OCI-LY1 (cell line): ENCODE data around the gene MBNL2.

ENCODE experiments used
- H2AFZ ChIP-seq: fragments of 200-600 bp; sonication (generic), shearing (Covaris generic); 2 replicates; pipeline ENCODE4 v1.6.0; 2014; ENCODE audit warnings: antibody characterized with exemption, mild to moderate bottlenecking, low read length
- H3F3A ChIP-seq: fragments of 200-600 bp; sonication (generic), shearing (Covaris generic); 2 replicates; pipeline ENCODE4 v1.6.0; 2014; ENCODE audit warnings: mild to moderate bottlenecking, antibody characterized with exemption, low read length, moderate library complexity; ENCODE audit not compliant: insufficient read depth
- H3K27ac ChIP-seq: fragments of 200-600 bp; sonication (generic); 2 replicates; pipeline ENCODE4 v1.5.1; 2014; ENCODE audit warnings: low read length, mixed run types, mild to moderate bottlenecking, low read depth; ENCODE audit not compliant: poor library complexity, severe bottlenecking
- H3K27me3 ChIP-seq: fragments of 200-600 bp; sonication (generic); 2 replicates; pipeline ENCODE4 v1.6.0; 2014; ENCODE audit warnings: antibody characterized with exemption, mild to moderate bottlenecking, low read length, moderate library complexity; ENCODE audit not compliant: insufficient read depth
- H3K36me3 ChIP-seq: fragments of 200-600 bp; sonication (generic); 2 replicates; pipeline ENCODE4 v1.6.1; 2014; ENCODE audit warnings: mild to moderate bottlenecking, antibody characterized with exemption, low read length, moderate library complexity, mixed read lengths; ENCODE audit not compliant: insufficient read depth
- H3K4me1 ChIP-seq: fragments of 200-600 bp; sonication (generic); 2 replicates; pipeline ENCODE4 v1.5.1; 2014; ENCODE audit warnings: mild to moderate bottlenecking, low read length, moderate library complexity; ENCODE audit not compliant: insufficient read depth, severe bottlenecking
- H3K4me2 ChIP-seq: fragments of 200-600 bp; sonication (generic), shearing (Covaris generic); 2 replicates; pipeline ENCODE4 v1.6.1; 2014; ENCODE audit warnings: low read length
- H3K4me3 ChIP-seq: fragments of 200-600 bp; sonication (generic); 2 replicates; pipeline ENCODE4 v1.5.1; 2014; ENCODE audit warnings: low read length, low read depth, mild to moderate bottlenecking, mixed read lengths; ENCODE audit not compliant: poor library complexity, severe bottlenecking
- H3K79me2 ChIP-seq: fragments of 200-600 bp; shearing (Covaris generic); 2 replicates; pipeline ENCODE4 v1.6.1; 2016; ENCODE audit warnings: mixed run types, low read length, mixed read lengths; ENCODE audit not compliant: insufficient read depth
- H3K9ac ChIP-seq: fragments of 200-600 bp; sonication (generic), shearing (Covaris generic); 2 replicates; pipeline ENCODE4 v1.6.1; 2014; ENCODE audit warnings: mild to moderate bottlenecking, low read length, mixed read lengths
- H3K9me2 ChIP-seq: fragments of 200-600 bp; sonication (generic), shearing (Covaris generic); 2 replicates; pipeline ENCODE4 v1.6.1; 2014; ENCODE audit warnings: low read depth, mild to moderate bottlenecking, low read length, mixed read lengths
- H3K9me3 ChIP-seq: fragments of 200-600 bp; shearing (Covaris generic); 2 replicates; pipeline ENCODE4 v1.6.1; 2014; ENCODE audit warnings: low read length, mixed read lengths
- H4K20me1 ChIP-seq: fragments of 200-600 bp; sonication (generic), shearing (Covaris generic); 2 replicates; pipeline ENCODE4 v1.6.0; 2016; ENCODE audit warnings: mild to moderate bottlenecking, low read length; ENCODE audit not compliant: insufficient read depth
- CTCF ChIP-seq: fragments of 200-600 bp; sonication (generic), shearing (Covaris generic); IDR thresholded peaks from 2 replicates; pipeline ENCODE4 v1.5.1; 2017; ENCODE audit warnings: mild to moderate bottlenecking, antibody characterized with exemption, low read length, moderate library complexity, mixed read lengths
- EZH2 ChIP-seq: fragments of 200-600 bp; sonication (generic), shearing (Covaris generic); IDR thresholded peaks from 2 replicates; pipeline ENCODE4 v1.8.0; 2017; ENCODE audit warnings: borderline replicate concordance, mixed run types, mild to moderate bottlenecking, antibody characterized with exemption, low read length, moderate library complexity, mixed read lengths

Gene MBNL2

GRCh38 chr13:97329331-97329730 is 107.2 kb downstream of the MBNL2 start:
- no peak overlapping the region for H3K27ac ChIP-seq
- no peaks in the 10 kb centered on the region for H3K9me3 ChIP-seq
- TF ChIP-seq CTCF (no peak), EZH2 (no peak)
- no peaks in the 10 kb centered on the region for H3K36me3 ChIP-seq
- H4K20me1 ChIP-seq, result no peaks in the 10 kb centered on the region
- no peak overlapping the region for H3K4me2 ChIP-seq
- H3K27me3 ChIP-seq, result no peaks in the 10 kb centered on the region
- no peak overlapping the region for H3K9ac ChIP-seq
- H3K9me2 ChIP-seq, result no peaks in the 10 kb centered on the region
- no peak overlapping the region for H3K4me3 ChIP-seq
- no peaks in the 10 kb centered on the region for H3K4me1 ChIP-seq
- H2AFZ ChIP-seq, result no peak overlapping the region
- no peaks in the 10 kb centered on the region; the same call in 1 of the 2 replicates for H3F3A ChIP-seq
- no peaks in the 10 kb centered on the region for H3K79me2 ChIP-seq

GRCh38 chr13:97330448-97330847 is 108.3 kb downstream of the MBNL2 start:
- H3F3A ChIP-seq, result no peaks in the 10 kb centered on the region; the same call in 1 of the 2 replicates
- TF ChIP-seq CTCF (no peak), EZH2 (no peak)
- no peaks in the 10 kb centered on the region for H3K27me3 ChIP-seq
- no peak overlapping the region for H3K27ac ChIP-seq
- H4K20me1 ChIP-seq, result no peaks in the 10 kb centered on the region
- peaks cover 9% of the 10 kb centered on the region; the same call in 1 of the 2 replicates for H3K36me3 ChIP-seq
- H3K9me3 ChIP-seq, result no peaks in the 10 kb centered on the region
- no peaks in the 10 kb centered on the region for H3K4me1 ChIP-seq
- no peak overlapping the region for H3K4me2 ChIP-seq
- H3K9ac ChIP-seq, result no peak overlapping the region
- no peak overlapping the region for H2AFZ ChIP-seq
- H3K79me2 ChIP-seq, result no peaks in the 10 kb centered on the region
- no peak overlapping the region for H3K4me3 ChIP-seq
- no peaks in the 10 kb centered on the region for H3K9me2 ChIP-seq

- Histone ChIP-seq H3K27ac (no peak overlapping the region), H3K9me2 (no peaks in the 10 kb centered on the region), H3K4me3 (no peak overlapping the region), H3K9me3 (no peaks in the 10 kb centered on the region), H3F3A (no peaks in the 10 kb centered on the region; the same call in 1 of the 2 replicates), H3K36me3 (peaks cover 9% of the 10 kb centered on the region; the same call in 1 of the 2 replicates), H3K27me3 (no peaks in the 10 kb centered on the region), H3K4me1 (no peaks in the 10 kb centered on the region), H3K4me2 (no peak overlapping the region), H2AFZ (no peak overlapping the region), H3K9ac (no peak overlapping the region), H3K79me2 (no peaks in the 10 kb centered on the region), H4K20me1 (no peaks in the 10 kb centered on the region)
- TF ChIP-seq EZH2 (no peak), CTCF (no peak)
These were observed 110.6 kb downstream of the MBNL2 start for GRCh38 chr13:97332742-97333141.
